Stimulated activated CD4-positive, alpha-beta T cell treated with anti-CD3 and anti-CD28 coated beads, Interleukin-12 subunit alpha, Interleukin-12 subunit beta, amount 100 ng/mL, for 4 hours (primary cell): ENCODE data around the gene PLIN1.

Experiments
- DNase-seq: peaks from one replicate; pipeline ENCODE4 v3.0.0-alpha.2; 2020

Gene PLIN1

GRCh38 chr15:89623165-89623564 lies 56.0 kb downstream of the PLIN1 start:
- DNase-seq = no peak

GRCh38 chr15:89621547-89621946 lies 57.6 kb downstream of the PLIN1 start:
- DNase-seq = no peak

- DNase-seq = no peak
Observed at GRCh38 chr15:89616228-89616627, 62.9 kb downstream of the PLIN1 start.

GRCh38 chr15:89615135-89615534 lies 64.0 kb downstream of the PLIN1 start:
- DNase-seq = no peak
